ENCODE data around the gene RUNDC3A.

RUNDC3A gene

DNA sequence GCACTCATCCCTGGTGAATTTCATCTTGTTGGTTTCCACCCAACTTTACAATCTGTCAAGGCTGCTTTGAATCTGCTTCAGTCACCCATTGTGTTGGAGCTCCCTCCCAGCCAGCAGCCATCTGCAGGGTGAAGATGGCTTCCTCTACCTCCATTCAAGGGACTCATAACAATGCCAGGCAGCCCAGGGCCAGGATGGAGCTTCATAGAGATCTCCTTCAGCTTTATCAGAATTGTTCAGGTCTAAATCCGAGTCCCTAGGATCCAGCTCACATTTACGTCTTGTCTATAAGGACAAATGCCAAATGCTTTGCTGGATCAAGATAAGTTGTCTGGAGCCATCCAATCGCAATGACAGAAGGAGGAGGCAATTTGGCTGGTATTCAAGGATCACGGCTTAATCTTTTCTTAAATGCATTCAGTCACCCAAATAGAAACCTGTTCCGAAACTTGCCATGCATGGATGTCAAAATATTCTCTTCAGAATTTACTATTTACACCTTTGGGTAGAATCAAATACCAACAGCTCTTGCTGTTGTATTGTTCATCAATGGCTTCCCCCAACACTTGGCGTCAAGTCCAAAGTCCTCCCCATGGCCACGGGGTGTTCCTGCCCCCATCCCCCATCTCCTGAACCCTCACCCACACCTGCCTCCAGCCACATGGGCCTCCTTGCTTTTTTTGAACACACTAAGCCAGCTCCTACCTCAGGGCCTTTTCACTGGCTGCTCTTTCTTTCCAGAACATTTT lies 59.0 kb downstream of the RUNDC3A start:
- no peak for DNase-seq
- TF ChIP-seq, protein P1, sequence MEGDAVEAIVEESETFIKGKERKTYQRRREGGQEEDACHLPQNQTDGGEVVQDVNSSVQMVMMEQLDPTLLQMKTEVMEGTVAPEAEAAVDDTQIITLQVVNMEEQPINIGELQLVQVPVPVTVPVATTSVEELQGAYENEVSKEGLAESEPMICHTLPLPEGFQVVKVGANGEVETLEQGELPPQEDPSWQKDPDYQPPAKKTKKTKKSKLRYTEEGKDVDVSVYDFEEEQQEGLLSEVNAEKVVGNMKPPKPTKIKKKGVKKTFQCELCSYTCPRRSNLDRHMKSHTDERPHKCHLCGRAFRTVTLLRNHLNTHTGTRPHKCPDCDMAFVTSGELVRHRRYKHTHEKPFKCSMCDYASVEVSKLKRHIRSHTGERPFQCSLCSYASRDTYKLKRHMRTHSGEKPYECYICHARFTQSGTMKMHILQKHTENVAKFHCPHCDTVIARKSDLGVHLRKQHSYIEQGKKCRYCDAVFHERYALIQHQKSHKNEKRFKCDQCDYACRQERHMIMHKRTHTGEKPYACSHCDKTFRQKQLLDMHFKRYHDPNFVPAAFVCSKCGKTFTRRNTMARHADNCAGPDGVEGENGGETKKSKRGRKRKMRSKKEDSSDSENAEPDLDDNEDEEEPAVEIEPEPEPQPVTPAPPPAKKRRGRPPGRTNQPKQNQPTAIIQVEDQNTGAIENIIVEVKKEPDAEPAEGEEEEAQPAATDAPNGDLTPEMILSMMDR (IDR thresholded peaks at IDR 0.05; ENCODE audit: low read depth, low read length), result no peak
- Histone ChIP-seq H3K9me3 (no peaks in the 10 kb centered on the region), H3K27me3 (no peaks in the 10 kb centered on the region), H3K36me3 (no peaks in the 10 kb centered on the region), H3K4me1 (peaks cover under 1% of the 10 kb centered on the region; the same call in 1 of the 2 replicates), H3K4me3 (ENCODE audit: low read depth, low read length) (no peak overlapping the region)

Data from BE2C (cell line).